ENCODE results near the gene NUP37.

GRCh38 chr12:102051431-102051965 is 68.4 kb downstream of the NUP37 start:
- TF ChIP-seq, protein P1, sequence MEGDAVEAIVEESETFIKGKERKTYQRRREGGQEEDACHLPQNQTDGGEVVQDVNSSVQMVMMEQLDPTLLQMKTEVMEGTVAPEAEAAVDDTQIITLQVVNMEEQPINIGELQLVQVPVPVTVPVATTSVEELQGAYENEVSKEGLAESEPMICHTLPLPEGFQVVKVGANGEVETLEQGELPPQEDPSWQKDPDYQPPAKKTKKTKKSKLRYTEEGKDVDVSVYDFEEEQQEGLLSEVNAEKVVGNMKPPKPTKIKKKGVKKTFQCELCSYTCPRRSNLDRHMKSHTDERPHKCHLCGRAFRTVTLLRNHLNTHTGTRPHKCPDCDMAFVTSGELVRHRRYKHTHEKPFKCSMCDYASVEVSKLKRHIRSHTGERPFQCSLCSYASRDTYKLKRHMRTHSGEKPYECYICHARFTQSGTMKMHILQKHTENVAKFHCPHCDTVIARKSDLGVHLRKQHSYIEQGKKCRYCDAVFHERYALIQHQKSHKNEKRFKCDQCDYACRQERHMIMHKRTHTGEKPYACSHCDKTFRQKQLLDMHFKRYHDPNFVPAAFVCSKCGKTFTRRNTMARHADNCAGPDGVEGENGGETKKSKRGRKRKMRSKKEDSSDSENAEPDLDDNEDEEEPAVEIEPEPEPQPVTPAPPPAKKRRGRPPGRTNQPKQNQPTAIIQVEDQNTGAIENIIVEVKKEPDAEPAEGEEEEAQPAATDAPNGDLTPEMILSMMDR (IDR thresholded peaks at IDR 0.05) = no peak
- TF ChIP-seq POLR2A (IDR thresholded peaks at IDR 0.05) = no peak

Measured in esophagus squamous epithelium (tissue), 4 donors.